Astrocyte (in vitro differentiated cells and primary cell): Measurements from ENCODE around the gene DPYSL3. TPM values are rescaled to one million over a fixed set of nuclear protein-coding genes. Genes with fewer than 3 reads are reported as not detected.

Source experiments
- DNase-seq: peaks from one replicate; pipeline ENCODE4 v3.0.0-alpha.2; 2010; ENCODE audit warnings: low read depth
- FAIRE-seq: peaks from 2 replicates; lab custom pipeline; 2011; peaks lifted over from hg19 to GRCh38; lab: Jason Lieb, UNC
- H2AFZ ChIP-seq: 2 replicates; pipeline ENCODE4 v1.6.0; 2012; ENCODE audit warnings: low read depth, low read length, inconsistent platforms
- H3K27ac ChIP-seq: 2 replicates; pipeline ENCODE4 v1.5.1; 2011; ENCODE audit warnings: low read depth, low read length, inconsistent platforms
- H3K27me3 ChIP-seq: 2 replicates; pipeline ENCODE4 v1.6.0; 2011; ENCODE audit warnings: low read length, inconsistent platforms; ENCODE audit not compliant: insufficient read depth
- H3K36me3 ChIP-seq: 2 replicates; pipeline ENCODE4 v1.5.1; 2011; ENCODE audit warnings: low read length, inconsistent platforms; ENCODE audit not compliant: insufficient read depth
- H3K4me1 ChIP-seq: 2 replicates; pipeline ENCODE4 v1.5.1; 2011; ENCODE audit warnings: low read length, inconsistent platforms; ENCODE audit not compliant: insufficient read depth
- H3K4me2 ChIP-seq: 2 replicates; pipeline ENCODE4 v1.6.0; 2012; ENCODE audit warnings: low read length, inconsistent platforms
- H3K4me3 ChIP-seq: 2 replicates; pipeline ENCODE4 v1.5.1; 2011; ENCODE audit warnings: low read depth, mild to moderate bottlenecking, low read length, inconsistent platforms; ENCODE audit not compliant: insufficient read depth
- H3K79me2 ChIP-seq: 2 replicates; pipeline ENCODE4 v1.6.0; 2012; ENCODE audit warnings: mild to moderate bottlenecking, low read length, inconsistent platforms; ENCODE audit not compliant: insufficient read depth
- H3K9ac ChIP-seq: 2 replicates; pipeline ENCODE4 v1.6.0; 2012; ENCODE audit warnings: mild to moderate bottlenecking, low read length, inconsistent platforms
- H3K9me3 ChIP-seq: 2 replicates; pipeline ENCODE4 v1.5.1; 2012; ENCODE audit warnings: low read depth, mild to moderate bottlenecking, low read length, inconsistent platforms; ENCODE audit not compliant: insufficient read depth
- H4K20me1 ChIP-seq: 2 replicates; pipeline ENCODE4 v1.6.0; 2012; ENCODE audit warnings: low read length, inconsistent platforms; ENCODE audit not compliant: insufficient read depth
- H3K27ac Mint-ChIP-seq: one replicate; pipeline ENCODE4 v1.8.0; 2021; ENCODE audit warnings: mild to moderate bottlenecking, mixed read lengths; ENCODE audit not compliant: unreplicated experiment
- H3K27me3 Mint-ChIP-seq: one replicate; pipeline ENCODE4 v1.8.0; 2021; ENCODE audit warnings: low read depth, mixed read lengths; ENCODE audit not compliant: unreplicated experiment
- H3K36me3 Mint-ChIP-seq: one replicate; pipeline ENCODE4 v1.8.0; 2021; ENCODE audit warnings: low read depth, mixed read lengths; ENCODE audit not compliant: unreplicated experiment
- H3K4me1 Mint-ChIP-seq: one replicate; pipeline ENCODE4 v1.8.0; 2021; ENCODE audit warnings: low read depth, mixed read lengths; ENCODE audit not compliant: unreplicated experiment
- H3K4me3 Mint-ChIP-seq: one replicate; pipeline ENCODE4 v1.8.0; 2021; ENCODE audit warnings: mild to moderate bottlenecking, moderate library complexity, mixed read lengths; ENCODE audit not compliant: unreplicated experiment
- H3K9me3 Mint-ChIP-seq: one replicate; pipeline ENCODE4 v1.8.0; 2021; ENCODE audit warnings: mild to moderate bottlenecking, mixed read lengths; ENCODE audit not compliant: unreplicated experiment
- CTCF ChIP-seq: IDR thresholded peaks from 2 replicates; pipeline ENCODE4 v1.5.1; 2011; ENCODE audit warnings: low read depth, mild to moderate bottlenecking, inconsistent platforms, low read length, moderate library complexity; ENCODE audit not compliant: insufficient read depth
- EZH2 ChIP-seq: IDR thresholded peaks from 2 replicates; pipeline ENCODE4 v1.6.1; 2012; ENCODE audit warnings: mild to moderate bottlenecking, low read length, inconsistent platforms; ENCODE audit not compliant: insufficient read depth
- total RNA-seq: library from RNA; stranded (reverse); gene quantifications from 2 replicates; pipeline ENCODE4 v1.2.1, GENCODE V29; 2021

Gene DPYSL3
- total RNA-seq, 1 donor from 2014 or later, result 197 TPM

GRCh38 chr5:147407094-147407681, 102.7 kb downstream of the DPYSL3 start:
- no peak overlapping the region for H3K4me3 Mint-ChIP-seq

DNA sequence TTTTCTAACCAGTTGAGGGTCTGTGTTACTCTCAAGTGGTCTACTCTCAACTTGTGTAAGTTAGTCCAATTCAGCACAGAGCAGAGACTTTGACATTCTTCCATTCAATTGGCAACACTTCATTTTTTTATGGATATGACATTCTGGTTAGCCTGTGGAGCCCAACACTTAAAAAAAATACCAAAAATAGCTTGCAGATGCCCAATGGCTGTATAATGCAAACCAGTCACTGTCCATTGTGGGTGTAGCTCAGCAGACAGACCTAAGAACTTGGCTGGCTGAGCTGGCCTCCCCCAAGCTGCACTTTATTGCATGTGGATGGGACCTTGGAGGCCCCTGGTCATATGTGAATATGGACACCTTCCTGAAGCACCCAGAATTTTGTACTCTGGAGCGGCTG, 103.2 kb downstream of the DPYSL3 start:
- H3K27ac ChIP-seq, result peak overlapping the region; percentile 98
- H3K79me2 ChIP-seq, result peaks cover 2% of the 10 kb centered on the region
- H3K4me1 Mint-ChIP-seq, result peaks cover 64% of the 10 kb centered on the region
- TF ChIP-seq EZH2, result no peak
- TF ChIP-seq CTCF, result no peak
- no peak overlapping the region for H2AFZ ChIP-seq
- FAIRE-seq (no peak), DNase-seq (no peak)
- H3K4me1 ChIP-seq, result peaks cover 65% of the 10 kb centered on the region
- no peak overlapping the region for H3K4me3 Mint-ChIP-seq
- no peaks in the 10 kb centered on the region for H3K27me3 Mint-ChIP-seq
- H3K27ac Mint-ChIP-seq, result peak overlapping the region; percentile 88
- peaks cover 2% of the 10 kb centered on the region for H3K9me3 Mint-ChIP-seq
- H3K4me3 ChIP-seq, result no peak overlapping the region
- no peaks in the 10 kb centered on the region for H3K27me3 ChIP-seq
- H3K9ac ChIP-seq, result peak overlapping the region; percentile 73
- no peaks in the 10 kb centered on the region for H3K9me3 ChIP-seq
- H3K4me2 ChIP-seq, result peak overlapping the region; percentile 64
- H3K36me3 Mint-ChIP-seq, result peaks cover 17% of the 10 kb centered on the region
- peaks cover 5% of the 10 kb centered on the region for H4K20me1 ChIP-seq
- peaks cover 38% of the 10 kb centered on the region for H3K36me3 ChIP-seq

More at GRCh38 chr5:147407094-147407681, 102.7 kb downstream of the DPYSL3 start:
- Mint-ChIP-seq H3K36me3 (peaks cover 17% of the 10 kb centered on the region), H3K27me3 (no peaks in the 10 kb centered on the region), H3K4me1 (peaks cover 65% of the 10 kb centered on the region), H3K9me3 (peaks cover 2% of the 10 kb centered on the region), H3K27ac (peak overlapping the region; percentile 88)
- Histone ChIP-seq H3K36me3 (peaks cover 39% of the 10 kb centered on the region), H4K20me1 (peaks cover 8% of the 10 kb centered on the region), H3K4me1 (peaks cover 65% of the 10 kb centered on the region), H3K9ac (peak overlapping the region; percentile 73), H3K9me3 (no peaks in the 10 kb centered on the region), H3K27me3 (no peaks in the 10 kb centered on the region), H3K4me2 (peak overlapping the region; percentile 64), H2AFZ (no peak overlapping the region), H3K4me3 (no peak overlapping the region), H3K79me2 (peaks cover 2% of the 10 kb centered on the region), H3K27ac (peak overlapping the region; percentile 98)
- peak; percentile 23 for FAIRE-seq
- DNase-seq, result peak; percentile 91
- no peak for TF ChIP-seq CTCF
- TF ChIP-seq EZH2, result no peak

GRCh38 chr5:147404706-147405105, 105.2 kb downstream of the DPYSL3 start:
- Histone ChIP-seq H3K4me2 (peak overlapping the region; percentile 67), H3K4me1 (peaks cover 59% of the 10 kb centered on the region), H3K9me3 (no peaks in the 10 kb centered on the region), H4K20me1 (no peaks in the 10 kb centered on the region), H3K9ac (peak overlapping the region; percentile 85), H3K79me2 (no peaks in the 10 kb centered on the region), H3K27ac (peak overlapping the region; percentile 98), H3K27me3 (no peaks in the 10 kb centered on the region), H3K4me3 (peak overlapping the region; percentile 0), H3K36me3 (peaks cover 37% of the 10 kb centered on the region), H2AFZ (no peak overlapping the region)
- Mint-ChIP-seq H3K9me3 (peaks cover 2% of the 10 kb centered on the region), H3K27me3 (no peaks in the 10 kb centered on the region), H3K4me3 (peak overlapping the region; percentile 70), H3K27ac (peak overlapping the region; percentile 99), H3K36me3 (peaks cover 22% of the 10 kb centered on the region), H3K4me1 (peaks cover 54% of the 10 kb centered on the region)
- DNase-seq (no peak), FAIRE-seq (no peak)
- TF ChIP-seq EZH2 (no peak), CTCF (no peak)
